Measurements from ENCODE around the gene TRMO.
A peak's percentile ranks its signal among the peaks of the same experiment; 100 is the strongest.
"Not testable (repeated sequence)": the region's sequence is repeated elsewhere in the genome, so short reads cannot be mapped to it uniquely, and the experiment has no call there.

TRMO gene

GRCh38 chr9:97921959-97922724 is at the start of gene TRMO:
Gene TRMO (minus strand): TSS chr9:97922500. CDS start chr9:97922493, 7 bp downstream.
- peak; percentile 98 for DNase-seq

GRCh38 chr9:97970165-97970564 is 47.9 kb upstream of the TRMO start:
- no peak for DNase-seq

GRCh38 chr9:97969014-97969413 is 46.7 kb upstream of the TRMO start:
- no peak for DNase-seq

- no peak for DNase-seq
These were observed 44.2 kb upstream of the TRMO start for GRCh38 chr9:97966493-97966892.

GRCh38 chr9:97964901-97965300 is 42.6 kb upstream of the TRMO start:
- no peak for DNase-seq

GRCh38 chr9:97963232-97963631 is 40.9 kb upstream of the TRMO start:
- DNase-seq = no peak

- no peak for DNase-seq
These were observed 40.3 kb upstream of the TRMO start for GRCh38 chr9:97962575-97962974.

- DNase-seq = no peak
These were observed 39.8 kb upstream of the TRMO start for GRCh38 chr9:97962136-97962535.

GRCh38 chr9:97961361-97961760 is 39.1 kb upstream of the TRMO start:
- no peak for DNase-seq

GRCh38 chr9:97960678-97961328 is 38.5 kb upstream of the TRMO start:
- DNase-seq = not testable (repeated sequence)

GRCh38 chr9:97959585-97959984 is 37.3 kb upstream of the TRMO start:
- no peak for DNase-seq

- no peak for DNase-seq
These were observed 36.7 kb upstream of the TRMO start for GRCh38 chr9:97958812-97959511.

- no peak for DNase-seq
These were observed 34.0 kb upstream of the TRMO start for GRCh38 chr9:97956331-97956730.

- DNase-seq = peak; percentile 56
These were observed 32.3 kb upstream of the TRMO start for GRCh38 chr9:97954550-97954989.

- DNase-seq = peak; percentile 7
These were observed 28.6 kb upstream of the TRMO start for GRCh38 chr9:97950873-97951272.

GRCh38 chr9:97947094-97947493 is 24.8 kb upstream of the TRMO start:
- not testable (repeated sequence) for DNase-seq

- not testable (repeated sequence) for DNase-seq
These were observed 23.2 kb upstream of the TRMO start for GRCh38 chr9:97945470-97945869.

GRCh38 chr9:97944612-97945011 is 22.3 kb upstream of the TRMO start:
- no peak for DNase-seq

- DNase-seq = no peak
These were observed 21.1 kb upstream of the TRMO start for GRCh38 chr9:97943308-97943855.

- no peak for DNase-seq
These were observed 19.0 kb upstream of the TRMO start for GRCh38 chr9:97941323-97941722.

GRCh38 chr9:97940741-97941140 is 18.4 kb upstream of the TRMO start:
- DNase-seq = no peak

GRCh38 chr9:97940233-97940632 is 17.9 kb upstream of the TRMO start:
- no peak for DNase-seq

- DNase-seq = peak; percentile 49
These were observed 15.9 kb upstream of the TRMO start, which contains the start of gene HEMGN for GRCh38 chr9:97938081-97938644. Gene HEMGN (minus strand): TSS chr9:97938172. CDS start chr9:97938136, 36 bp downstream.

Measured in CD4-positive, alpha-beta T cell treated with Interferon gamma for 1 hour (primary cell).